Parathyroid adenoma (tissue), 2 donors: ENCODE results near the gene RSPH9.
"Not testable (repeated sequence)": the region's sequence is repeated elsewhere in the genome, so short reads cannot be mapped to it uniquely, and the experiment has no call there.

Experiments
- H2AFZ ChIP-seq: fragments of 300-600 bp; sonication (generic); one replicate; pipeline ENCODE4 v1.7.0; 2017; ENCODE audit warnings: antibody characterized with exemption, mild to moderate bottlenecking
- H3K27ac ChIP-seq: fragments of 300-600 bp; sonication (generic); one replicate; pipeline ENCODE4 v1.7.0; 2017
- H3K27me3 ChIP-seq: fragments of 300-600 bp; sonication (generic); one replicate; pipeline ENCODE4 v1.7.0; 2017; ENCODE audit warnings: low read length; ENCODE audit not compliant: control insufficient read depth, insufficient read depth
- H3K36me3 ChIP-seq: fragments of 300-600 bp; sonication (generic); one replicate; pipeline ENCODE4 v1.7.0; 2017; ENCODE audit warnings: low read length; ENCODE audit not compliant: control insufficient read depth, insufficient read depth
- H3K4me1 ChIP-seq: fragments of 300-600 bp; sonication (generic); one replicate; pipeline ENCODE4 v1.7.0; 2017; ENCODE audit warnings: control low read depth
- H3K4me2 ChIP-seq: fragments of 300-600 bp; sonication (generic); one replicate; pipeline ENCODE4 v1.7.0; 2017; ENCODE audit warnings: low read length
- H3K4me3 ChIP-seq: fragments of 300-600 bp; sonication (generic); one replicate; pipeline ENCODE4 v1.7.0; 2017; ENCODE audit warnings: low read depth, low read length
- H3K79me2 ChIP-seq: fragments of 300-600 bp; sonication (generic); one replicate; pipeline ENCODE4 v1.7.0; 2017; ENCODE audit warnings: control low read depth
- H3K9ac ChIP-seq: fragments of 300-600 bp; sonication (generic); one replicate; pipeline ENCODE4 v1.7.0; 2017; ENCODE audit warnings: mild to moderate bottlenecking
- H3K9me3 ChIP-seq: fragments of 300-600 bp; sonication (generic); one replicate; pipeline ENCODE4 v1.7.0; 2017; ENCODE audit warnings: low read length; ENCODE audit not compliant: control insufficient read depth
- TF ChIP-seq, protein P1 (sequence below): fragments of 300-600 bp; sonication (generic); IDR thresholded peaks from one replicate; pipeline ENCODE4 v1.7.0; 2017; ENCODE audit warnings: antibody characterized with exemption, mild to moderate bottlenecking
- donor health status: primary hyperparathyroidism.

Gene RSPH9

DNA sequence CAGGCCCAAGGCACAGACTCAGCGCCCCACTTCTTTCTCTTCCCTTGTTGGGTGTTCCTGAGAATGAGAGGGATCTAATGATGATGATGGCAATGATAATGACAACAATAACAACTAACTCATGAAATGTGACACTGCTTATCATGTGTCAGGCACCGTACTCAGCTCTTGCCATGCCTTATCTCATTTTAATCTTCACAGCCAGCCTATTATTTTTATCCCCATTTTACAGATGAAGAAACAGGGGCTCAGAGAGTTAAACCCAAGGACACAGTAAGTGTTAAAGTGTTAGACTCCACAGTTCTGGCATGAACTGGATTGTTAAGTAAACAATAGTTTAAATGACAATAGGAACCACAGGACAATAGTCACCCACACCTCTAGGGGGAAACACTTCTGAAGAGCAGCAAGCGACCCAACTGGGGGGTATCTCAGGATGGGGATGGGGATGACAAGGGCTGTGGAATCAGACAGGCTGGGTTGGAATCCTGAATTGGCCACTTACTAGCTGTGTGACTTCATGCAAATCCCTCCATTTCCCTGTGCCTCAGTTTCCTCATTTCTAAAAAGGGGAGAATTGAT, 12.5 kb downstream of the RSPH9 start:
- no peaks in the 10 kb centered on the region for H3K4me1 ChIP-seq
- H3K79me2 ChIP-seq, result no peaks in the 10 kb centered on the region
- TF ChIP-seq, protein P1, sequence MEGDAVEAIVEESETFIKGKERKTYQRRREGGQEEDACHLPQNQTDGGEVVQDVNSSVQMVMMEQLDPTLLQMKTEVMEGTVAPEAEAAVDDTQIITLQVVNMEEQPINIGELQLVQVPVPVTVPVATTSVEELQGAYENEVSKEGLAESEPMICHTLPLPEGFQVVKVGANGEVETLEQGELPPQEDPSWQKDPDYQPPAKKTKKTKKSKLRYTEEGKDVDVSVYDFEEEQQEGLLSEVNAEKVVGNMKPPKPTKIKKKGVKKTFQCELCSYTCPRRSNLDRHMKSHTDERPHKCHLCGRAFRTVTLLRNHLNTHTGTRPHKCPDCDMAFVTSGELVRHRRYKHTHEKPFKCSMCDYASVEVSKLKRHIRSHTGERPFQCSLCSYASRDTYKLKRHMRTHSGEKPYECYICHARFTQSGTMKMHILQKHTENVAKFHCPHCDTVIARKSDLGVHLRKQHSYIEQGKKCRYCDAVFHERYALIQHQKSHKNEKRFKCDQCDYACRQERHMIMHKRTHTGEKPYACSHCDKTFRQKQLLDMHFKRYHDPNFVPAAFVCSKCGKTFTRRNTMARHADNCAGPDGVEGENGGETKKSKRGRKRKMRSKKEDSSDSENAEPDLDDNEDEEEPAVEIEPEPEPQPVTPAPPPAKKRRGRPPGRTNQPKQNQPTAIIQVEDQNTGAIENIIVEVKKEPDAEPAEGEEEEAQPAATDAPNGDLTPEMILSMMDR, result no peak
- H3K9ac ChIP-seq, result no peak overlapping the region
- H3K4me3 ChIP-seq, result no peak overlapping the region
- no peak overlapping the region for H2AFZ ChIP-seq
- no peaks in the 10 kb centered on the region for H3K27me3 ChIP-seq
- H3K9me3 ChIP-seq, result no peaks in the 10 kb centered on the region
- no peaks in the 10 kb centered on the region for H3K36me3 ChIP-seq
- H3K4me2 ChIP-seq, result no peak overlapping the region
- H3K27ac ChIP-seq, result no peak overlapping the region

DNA sequence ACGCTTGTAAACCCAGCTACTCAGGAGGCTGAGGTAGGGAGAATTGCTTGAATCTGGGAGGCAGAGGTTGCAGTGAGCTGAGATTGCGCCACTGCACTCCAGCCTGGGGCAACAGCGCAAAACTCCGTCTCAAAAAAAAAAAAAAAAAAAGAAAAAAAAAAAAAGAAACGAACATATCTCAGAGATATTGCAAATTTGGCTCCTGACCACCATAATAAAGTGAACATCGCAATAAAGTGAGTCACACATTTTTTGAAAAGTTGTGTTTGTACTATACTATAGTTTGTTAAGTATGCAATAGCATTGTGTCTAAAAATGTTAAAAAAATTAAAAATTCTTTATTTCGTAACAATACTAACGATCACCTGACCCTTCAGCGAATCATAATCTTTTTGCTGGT, 13.3 kb downstream of the RSPH9 start:
- H3K27me3 ChIP-seq, result no peaks in the 10 kb centered on the region
- no peaks in the 10 kb centered on the region for H3K36me3 ChIP-seq
- H3K79me2 ChIP-seq, result no peaks in the 10 kb centered on the region
- TF ChIP-seq, protein P1, result no peak
- H3K4me1 ChIP-seq, result no peaks in the 10 kb centered on the region
- H3K4me3 ChIP-seq, result no peak overlapping the region
- no peak overlapping the region for H3K4me2 ChIP-seq
- H3K27ac ChIP-seq, result no peak overlapping the region
- H3K9me3 ChIP-seq, result no peaks in the 10 kb centered on the region
- no peak overlapping the region for H2AFZ ChIP-seq
- no peak overlapping the region for H3K9ac ChIP-seq

DNA sequence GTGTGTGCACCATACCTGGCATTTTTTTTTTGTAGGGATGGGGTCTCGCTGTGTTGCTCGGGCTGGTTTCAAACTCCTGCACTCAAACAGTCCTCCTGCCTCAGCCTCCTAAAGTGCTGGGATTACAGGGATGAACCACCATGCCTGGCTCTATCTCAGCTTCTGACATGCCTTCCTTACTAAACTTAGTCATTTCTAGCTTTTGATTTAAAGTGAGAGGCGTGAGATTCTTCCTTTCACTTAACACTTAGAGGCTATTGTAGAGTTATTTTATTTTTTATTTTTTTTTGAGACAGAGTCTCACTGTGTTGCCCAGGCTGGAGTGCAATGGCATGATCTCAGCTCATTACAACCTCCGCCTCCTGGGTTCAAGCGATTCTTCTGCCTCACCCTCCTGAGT, 18.1 kb downstream of the RSPH9 start:
- not testable (repeated sequence) for H3K27ac ChIP-seq, H3K79me2 ChIP-seq, H3K36me3 ChIP-seq, H3K4me2 ChIP-seq, H3K4me3 ChIP-seq, H3K9ac ChIP-seq, H2AFZ ChIP-seq, H3K4me1 ChIP-seq, H3K27me3 ChIP-seq, H3K9me3 ChIP-seq

DNA sequence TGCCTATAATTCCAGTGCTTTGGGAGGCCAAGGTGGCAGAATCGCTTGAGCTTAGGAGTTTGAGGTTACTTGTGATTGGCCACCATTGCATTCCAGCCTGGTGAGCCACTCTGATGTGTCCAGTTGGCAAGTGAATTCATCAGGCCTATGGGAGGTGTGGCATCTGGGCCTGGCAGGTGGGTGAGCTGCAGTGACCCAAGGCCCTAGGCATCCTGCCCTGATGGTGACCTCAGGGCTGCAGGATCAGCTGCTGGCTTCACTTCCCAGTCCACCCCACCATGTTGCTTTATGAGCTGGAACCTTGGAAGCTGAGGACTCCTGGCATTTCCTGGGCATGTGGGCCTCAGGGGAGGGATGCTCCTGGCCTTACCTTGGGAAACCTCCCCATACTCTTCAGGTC, 20.5 kb downstream of the RSPH9 start:
- H3K4me3 ChIP-seq, result no peak overlapping the region

DNA sequence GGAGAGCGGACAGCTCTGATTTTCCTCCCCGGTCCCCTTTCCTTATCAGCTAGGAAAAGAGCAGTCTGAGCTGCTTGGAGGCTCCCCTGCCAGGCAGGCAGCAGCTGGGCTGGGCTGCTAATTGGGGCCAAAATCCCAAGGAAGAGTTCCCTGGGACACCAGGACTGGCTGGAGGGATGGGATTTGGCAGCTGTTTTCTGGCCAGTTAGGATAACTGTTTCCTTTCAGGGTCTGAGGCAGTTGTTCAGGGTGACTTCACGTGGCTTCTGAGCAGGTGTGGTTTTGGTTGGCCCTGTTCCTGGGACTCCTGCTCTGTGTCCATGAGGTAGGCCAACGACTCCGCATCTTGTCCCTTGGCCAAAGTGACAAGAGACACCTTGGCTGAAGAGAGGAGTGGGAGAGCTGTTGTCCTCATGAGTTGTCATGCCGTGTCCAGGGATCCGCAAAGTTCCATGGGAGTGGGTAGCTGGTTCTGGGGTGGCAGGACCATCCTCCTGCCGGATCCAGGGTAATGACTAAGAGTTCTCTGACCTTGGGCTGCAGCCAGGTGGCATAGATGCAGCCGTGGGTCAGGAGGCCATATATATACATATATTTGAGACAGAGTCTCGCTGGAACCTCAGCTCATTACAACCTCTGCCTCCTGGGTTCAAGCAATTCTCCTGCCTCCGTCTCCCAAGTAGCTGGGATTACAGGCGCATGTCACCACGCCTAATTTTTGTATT, 21.5 kb downstream of the RSPH9 start:
- Histone ChIP-seq H3K27me3 (no peaks in the 10 kb centered on the region), H3K27ac (no peak overlapping the region), H3K9ac (no peak overlapping the region)

More for the DNA sequence above, 20.5 kb downstream of the RSPH9 start:
- H3K9ac ChIP-seq, result no peak overlapping the region
- no peaks in the 10 kb centered on the region for H3K36me3 ChIP-seq
- H3K79me2 ChIP-seq, result no peaks in the 10 kb centered on the region
- H3K4me2 ChIP-seq, result no peak overlapping the region
- H3K27ac ChIP-seq, result no peak overlapping the region
- H2AFZ ChIP-seq, result no peak overlapping the region
- H3K9me3 ChIP-seq, result no peaks in the 10 kb centered on the region
- TF ChIP-seq, protein P1, result no peak
- H3K27me3 ChIP-seq, result no peaks in the 10 kb centered on the region
- peaks cover 32% of the 10 kb centered on the region for H3K4me1 ChIP-seq

More for the DNA sequence above, 21.5 kb downstream of the RSPH9 start:
- no peak overlapping the region for H3K4me3 ChIP-seq
- TF ChIP-seq, protein P1, result no peak
- H2AFZ ChIP-seq, result no peak overlapping the region
- H3K4me1 ChIP-seq, result peaks cover 35% of the 10 kb centered on the region
- H3K4me2 ChIP-seq, result no peak overlapping the region
- H3K36me3 ChIP-seq, result no peaks in the 10 kb centered on the region
- H3K79me2 ChIP-seq, result no peaks in the 10 kb centered on the region
- H3K9me3 ChIP-seq, result no peaks in the 10 kb centered on the region
